ENCODE results near the gene GAS6.

GAS6 gene

GRCh38 chr13:113877149-113877990, 13.5 kb upstream of the GAS6 start:
- Histone ChIP-seq H3K36me3 (replicated peaks; ENCODE audit: insufficient read depth, low read length) (no peaks in the 10 kb centered on the region), H3K9me2 (replicated peaks; ENCODE audit: insufficient read depth, low read length) (no peaks in the 10 kb centered on the region), H3K9me3 (replicated peaks; ENCODE audit: insufficient read depth, low read length) (no peaks in the 10 kb centered on the region), H3K27me3 (replicated peaks; ENCODE audit: insufficient read depth, low read length) (no peaks in the 10 kb centered on the region), H2AFZ (ENCODE audit: low read length) (no peak overlapping the region), H3K9ac (ENCODE audit: low read length) (no peak overlapping the region), H3K4me3 (ENCODE audit: low read length) (no peak overlapping the region), H4K20me1 (ENCODE audit: insufficient read depth, low read length) (no peaks in the 10 kb centered on the region), H3K4me1 (ENCODE audit: low read length) (peaks cover 39% of the 10 kb centered on the region), H3K27ac (ENCODE audit: low read length) (no peak overlapping the region), H3K4me2 (ENCODE audit: low read depth, low read length) (no peak overlapping the region), H3K79me2 (ENCODE audit: low read length) (no peaks in the 10 kb centered on the region), H3F3A (ENCODE audit: insufficient read depth, low read length) (peaks cover 28% of the 10 kb centered on the region)
- no peak for DNase-seq
- TF ChIP-seq EZH2phosphoT487 (IDR thresholded peaks at IDR 0.05; ENCODE audit: low read length) (no peak), CTCF (IDR thresholded peaks at IDR 0.05; ENCODE audit: low read length) (no peak), EZH2 (optimal IDR thresholded peaks at IDR 0.05; ENCODE audit: low read depth, low read length) (no peak)

GRCh38 chr13:113876346-113877148, 12.7 kb upstream of the GAS6 start:
- peaks cover 31% of the 10 kb centered on the region for H3K4me1 ChIP-seq (ENCODE audit: low read length)
- no peak overlapping the region for H3K9ac ChIP-seq (ENCODE audit: low read length)
- H3K9me2 ChIP-seq (replicated peaks; ENCODE audit: insufficient read depth, low read length) = no peaks in the 10 kb centered on the region
- no peak overlapping the region for H3K27ac ChIP-seq (ENCODE audit: low read length)
- H3K4me3 ChIP-seq (ENCODE audit: low read length) = no peak overlapping the region
- no peaks in the 10 kb centered on the region for H3K27me3 ChIP-seq (replicated peaks; ENCODE audit: insufficient read depth, low read length)
- DNase-seq = peak; percentile 4
- TF ChIP-seq EZH2 (optimal IDR thresholded peaks at IDR 0.05; ENCODE audit: low read depth, low read length) = no peak
- no peak for TF ChIP-seq EZH2phosphoT487 (IDR thresholded peaks at IDR 0.05; ENCODE audit: low read length)
- no peak for TF ChIP-seq CTCF (IDR thresholded peaks at IDR 0.05; ENCODE audit: low read length)
- H3K9me3 ChIP-seq (replicated peaks; ENCODE audit: insufficient read depth, low read length) = no peaks in the 10 kb centered on the region
- no peaks in the 10 kb centered on the region for H3K36me3 ChIP-seq (replicated peaks; ENCODE audit: insufficient read depth, low read length)
- H3K4me2 ChIP-seq (ENCODE audit: low read depth, low read length) = no peak overlapping the region
- no peaks in the 10 kb centered on the region for H3K79me2 ChIP-seq (ENCODE audit: low read length)
- peaks cover 20% of the 10 kb centered on the region for H3F3A ChIP-seq (ENCODE audit: insufficient read depth, low read length)
- no peaks in the 10 kb centered on the region for H4K20me1 ChIP-seq (ENCODE audit: insufficient read depth, low read length)
- H2AFZ ChIP-seq (ENCODE audit: low read length) = no peak overlapping the region

GRCh38 chr13:113875837-113876281, 12.0 kb upstream of the GAS6 start:
- Histone ChIP-seq H2AFZ (ENCODE audit: low read length) (no peak overlapping the region), H3K4me3 (ENCODE audit: low read length) (no peak overlapping the region), H3K4me2 (ENCODE audit: low read depth, low read length) (no peak overlapping the region), H3K27ac (ENCODE audit: low read length) (no peak overlapping the region), H3K27me3 (replicated peaks; ENCODE audit: insufficient read depth, low read length) (no peaks in the 10 kb centered on the region), H3K79me2 (ENCODE audit: low read length) (no peaks in the 10 kb centered on the region), H3K9ac (ENCODE audit: low read length) (no peak overlapping the region), H3K9me2 (replicated peaks; ENCODE audit: insufficient read depth, low read length) (no peaks in the 10 kb centered on the region), H3F3A (ENCODE audit: insufficient read depth, low read length) (peaks cover 13% of the 10 kb centered on the region), H3K4me1 (ENCODE audit: low read length) (peaks cover 24% of the 10 kb centered on the region), H3K36me3 (replicated peaks; ENCODE audit: insufficient read depth, low read length) (no peaks in the 10 kb centered on the region), H3K9me3 (replicated peaks; ENCODE audit: insufficient read depth, low read length) (no peaks in the 10 kb centered on the region), H4K20me1 (ENCODE audit: insufficient read depth, low read length) (no peaks in the 10 kb centered on the region)
- DNase-seq = no peak
- TF ChIP-seq EZH2 (optimal IDR thresholded peaks at IDR 0.05; ENCODE audit: low read depth, low read length) (no peak), CTCF (IDR thresholded peaks at IDR 0.05; ENCODE audit: low read length) (no peak), EZH2phosphoT487 (IDR thresholded peaks at IDR 0.05; ENCODE audit: low read length) (no peak)
